HG02970 (cell line): ENCODE measurements around the gene TMC3.
A peak's percentile ranks its signal among the peaks of the same experiment; 100 is the strongest.

Experiments
- ATAC-seq: cut with Tn5 transposase; IDR thresholded peaks from one replicate; pipeline ENCODE4 v1.9.1; 2021; ENCODE audit warnings: mild to moderate bottlenecking, moderate library complexity, moderate number of reproducible peaks; ENCODE audit not compliant: unreplicated experiment, low FRiP score

TMC3 gene

GRCh38 chr15:81326466-81327212 is 47.4 kb downstream of the TMC3 start:
- ATAC-seq = no peak

- ATAC-seq = peak; percentile 99
Observed at GRCh38 chr15:81323944-81324881, 49.8 kb downstream of the TMC3 start, which contains the start of gene STARD5. STARD5 (minus strand) TSS chr15:81324141; CDS start chr15:81324099, 42 bp downstream.

- ATAC-seq = peak; percentile 6
Observed at GRCh38 chr15:81323559-81323943, 50.5 kb downstream of the TMC3 start.

GRCh38 chr15:81322676-81323253 is 51.2 kb downstream of the TMC3 start:
- no peak for ATAC-seq

GRCh38 chr15:81321667-81322066 is 52.3 kb downstream of the TMC3 start:
- no peak for ATAC-seq

GRCh38 chr15:81317642-81318017 is 56.4 kb downstream of the TMC3 start:
- no peak for ATAC-seq

GRCh38 chr15:81316267-81316666 is 57.7 kb downstream of the TMC3 start:
- ATAC-seq = no peak

- ATAC-seq = no peak
Observed at GRCh38 chr15:81315452-81316175, 58.4 kb downstream of the TMC3 start.

GRCh38 chr15:81314378-81314777 is 59.6 kb downstream of the TMC3 start:
- ATAC-seq = no peak

- ATAC-seq = no peak
Observed at GRCh38 chr15:81313686-81314085, 60.3 kb downstream of the TMC3 start.

- ATAC-seq = no peak
Observed at GRCh38 chr15:81312790-81313543, 61.0 kb downstream of the TMC3 start.

- ATAC-seq = no peak
Observed at GRCh38 chr15:81311752-81312464, 62.1 kb downstream of the TMC3 start.

GRCh38 chr15:81310480-81310879 is 63.5 kb downstream of the TMC3 start:
- ATAC-seq = no peak

- no peak for ATAC-seq
Observed at GRCh38 chr15:81309647-81310450, 64.2 kb downstream of the TMC3 start.

GRCh38 chr15:81308260-81308659 is 65.8 kb downstream of the TMC3 start:
- ATAC-seq = no peak

- ATAC-seq = no peak
Observed at GRCh38 chr15:81304226-81304625, 69.8 kb downstream of the TMC3 start.

- no peak for ATAC-seq
Observed at GRCh38 chr15:81303244-81304225, 70.5 kb downstream of the TMC3 start.
